ENCODE results near the gene SEC23B.

DNA sequence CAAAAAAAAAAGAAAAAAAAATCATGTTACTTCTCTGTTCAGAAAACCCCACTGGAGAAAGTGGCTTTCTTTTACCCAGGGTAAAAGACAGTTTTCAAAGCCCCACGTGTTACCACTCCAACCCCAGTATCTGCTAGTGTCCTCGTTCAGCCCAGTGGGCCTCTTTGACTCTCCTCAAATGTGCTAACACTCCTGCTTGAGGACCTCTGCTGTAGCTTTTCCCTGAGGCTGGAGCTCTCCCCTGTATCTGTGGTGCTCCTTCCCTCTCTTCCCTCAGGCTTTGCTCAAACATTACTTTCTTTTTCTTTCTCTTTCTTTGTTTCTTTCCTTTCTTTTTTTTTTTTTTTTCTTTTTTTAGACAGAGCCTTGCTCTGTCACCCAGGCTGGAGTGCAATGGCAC is 15.3 kb downstream of the SEC23B start:
- TF ChIP-seq, protein P1, sequence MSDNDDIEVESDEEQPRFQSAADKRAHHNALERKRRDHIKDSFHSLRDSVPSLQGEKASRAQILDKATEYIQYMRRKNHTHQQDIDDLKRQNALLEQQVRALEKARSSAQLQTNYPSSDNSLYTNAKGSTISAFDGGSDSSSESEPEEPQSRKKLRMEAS (IDR thresholded peaks at IDR 0.05) = no peak
- TF ChIP-seq EZH2 (IDR thresholded peaks at IDR 0.05; ENCODE audit: low read depth, low read length, severe bottlenecking) (no peak), CREB1 (IDR thresholded peaks at IDR 0.05) (no peak), RNF2 (IDR thresholded peaks at IDR 0.05; ENCODE audit: borderline replicate concordance, low read depth, low read length, missing control alignments, poor library complexity, severe bottlenecking) (no peak), GTF2F1 (IDR thresholded peaks at IDR 0.05; ENCODE audit: borderline replicate concordance, low read depth, low read length) (no peak), SIX5 (IDR thresholded peaks at IDR 0.05; ENCODE audit: low read depth, low read length) (no peak), ASH2L (IDR thresholded peaks at IDR 0.05; ENCODE audit: low read length) (no peak), YY1 (IDR thresholded peaks at IDR 0.05; ENCODE audit: low read depth, low read length) (no peak)
- TF ChIP-seq, protein P2, sequence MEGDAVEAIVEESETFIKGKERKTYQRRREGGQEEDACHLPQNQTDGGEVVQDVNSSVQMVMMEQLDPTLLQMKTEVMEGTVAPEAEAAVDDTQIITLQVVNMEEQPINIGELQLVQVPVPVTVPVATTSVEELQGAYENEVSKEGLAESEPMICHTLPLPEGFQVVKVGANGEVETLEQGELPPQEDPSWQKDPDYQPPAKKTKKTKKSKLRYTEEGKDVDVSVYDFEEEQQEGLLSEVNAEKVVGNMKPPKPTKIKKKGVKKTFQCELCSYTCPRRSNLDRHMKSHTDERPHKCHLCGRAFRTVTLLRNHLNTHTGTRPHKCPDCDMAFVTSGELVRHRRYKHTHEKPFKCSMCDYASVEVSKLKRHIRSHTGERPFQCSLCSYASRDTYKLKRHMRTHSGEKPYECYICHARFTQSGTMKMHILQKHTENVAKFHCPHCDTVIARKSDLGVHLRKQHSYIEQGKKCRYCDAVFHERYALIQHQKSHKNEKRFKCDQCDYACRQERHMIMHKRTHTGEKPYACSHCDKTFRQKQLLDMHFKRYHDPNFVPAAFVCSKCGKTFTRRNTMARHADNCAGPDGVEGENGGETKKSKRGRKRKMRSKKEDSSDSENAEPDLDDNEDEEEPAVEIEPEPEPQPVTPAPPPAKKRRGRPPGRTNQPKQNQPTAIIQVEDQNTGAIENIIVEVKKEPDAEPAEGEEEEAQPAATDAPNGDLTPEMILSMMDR (IDR thresholded peaks at IDR 0.05; ENCODE audit: control extremely low read depth in 1 of 3, insufficient read depth in 1 of 3, low read depth in 1 of 3, low read length in 3 of 3) = no peak
- TF ChIP-seq, protein P3, sequence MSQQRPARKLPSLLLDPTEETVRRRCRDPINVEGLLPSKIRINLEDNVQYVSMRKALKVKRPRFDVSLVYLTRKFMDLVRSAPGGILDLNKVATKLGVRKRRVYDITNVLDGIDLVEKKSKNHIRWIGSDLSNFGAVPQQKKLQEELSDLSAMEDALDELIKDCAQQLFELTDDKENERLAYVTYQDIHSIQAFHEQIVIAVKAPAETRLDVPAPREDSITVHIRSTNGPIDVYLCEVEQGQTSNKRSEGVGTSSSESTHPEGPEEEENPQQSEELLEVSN (IDR thresholded peaks at IDR 0.05) = no peak
- TF ChIP-seq, protein P4, sequence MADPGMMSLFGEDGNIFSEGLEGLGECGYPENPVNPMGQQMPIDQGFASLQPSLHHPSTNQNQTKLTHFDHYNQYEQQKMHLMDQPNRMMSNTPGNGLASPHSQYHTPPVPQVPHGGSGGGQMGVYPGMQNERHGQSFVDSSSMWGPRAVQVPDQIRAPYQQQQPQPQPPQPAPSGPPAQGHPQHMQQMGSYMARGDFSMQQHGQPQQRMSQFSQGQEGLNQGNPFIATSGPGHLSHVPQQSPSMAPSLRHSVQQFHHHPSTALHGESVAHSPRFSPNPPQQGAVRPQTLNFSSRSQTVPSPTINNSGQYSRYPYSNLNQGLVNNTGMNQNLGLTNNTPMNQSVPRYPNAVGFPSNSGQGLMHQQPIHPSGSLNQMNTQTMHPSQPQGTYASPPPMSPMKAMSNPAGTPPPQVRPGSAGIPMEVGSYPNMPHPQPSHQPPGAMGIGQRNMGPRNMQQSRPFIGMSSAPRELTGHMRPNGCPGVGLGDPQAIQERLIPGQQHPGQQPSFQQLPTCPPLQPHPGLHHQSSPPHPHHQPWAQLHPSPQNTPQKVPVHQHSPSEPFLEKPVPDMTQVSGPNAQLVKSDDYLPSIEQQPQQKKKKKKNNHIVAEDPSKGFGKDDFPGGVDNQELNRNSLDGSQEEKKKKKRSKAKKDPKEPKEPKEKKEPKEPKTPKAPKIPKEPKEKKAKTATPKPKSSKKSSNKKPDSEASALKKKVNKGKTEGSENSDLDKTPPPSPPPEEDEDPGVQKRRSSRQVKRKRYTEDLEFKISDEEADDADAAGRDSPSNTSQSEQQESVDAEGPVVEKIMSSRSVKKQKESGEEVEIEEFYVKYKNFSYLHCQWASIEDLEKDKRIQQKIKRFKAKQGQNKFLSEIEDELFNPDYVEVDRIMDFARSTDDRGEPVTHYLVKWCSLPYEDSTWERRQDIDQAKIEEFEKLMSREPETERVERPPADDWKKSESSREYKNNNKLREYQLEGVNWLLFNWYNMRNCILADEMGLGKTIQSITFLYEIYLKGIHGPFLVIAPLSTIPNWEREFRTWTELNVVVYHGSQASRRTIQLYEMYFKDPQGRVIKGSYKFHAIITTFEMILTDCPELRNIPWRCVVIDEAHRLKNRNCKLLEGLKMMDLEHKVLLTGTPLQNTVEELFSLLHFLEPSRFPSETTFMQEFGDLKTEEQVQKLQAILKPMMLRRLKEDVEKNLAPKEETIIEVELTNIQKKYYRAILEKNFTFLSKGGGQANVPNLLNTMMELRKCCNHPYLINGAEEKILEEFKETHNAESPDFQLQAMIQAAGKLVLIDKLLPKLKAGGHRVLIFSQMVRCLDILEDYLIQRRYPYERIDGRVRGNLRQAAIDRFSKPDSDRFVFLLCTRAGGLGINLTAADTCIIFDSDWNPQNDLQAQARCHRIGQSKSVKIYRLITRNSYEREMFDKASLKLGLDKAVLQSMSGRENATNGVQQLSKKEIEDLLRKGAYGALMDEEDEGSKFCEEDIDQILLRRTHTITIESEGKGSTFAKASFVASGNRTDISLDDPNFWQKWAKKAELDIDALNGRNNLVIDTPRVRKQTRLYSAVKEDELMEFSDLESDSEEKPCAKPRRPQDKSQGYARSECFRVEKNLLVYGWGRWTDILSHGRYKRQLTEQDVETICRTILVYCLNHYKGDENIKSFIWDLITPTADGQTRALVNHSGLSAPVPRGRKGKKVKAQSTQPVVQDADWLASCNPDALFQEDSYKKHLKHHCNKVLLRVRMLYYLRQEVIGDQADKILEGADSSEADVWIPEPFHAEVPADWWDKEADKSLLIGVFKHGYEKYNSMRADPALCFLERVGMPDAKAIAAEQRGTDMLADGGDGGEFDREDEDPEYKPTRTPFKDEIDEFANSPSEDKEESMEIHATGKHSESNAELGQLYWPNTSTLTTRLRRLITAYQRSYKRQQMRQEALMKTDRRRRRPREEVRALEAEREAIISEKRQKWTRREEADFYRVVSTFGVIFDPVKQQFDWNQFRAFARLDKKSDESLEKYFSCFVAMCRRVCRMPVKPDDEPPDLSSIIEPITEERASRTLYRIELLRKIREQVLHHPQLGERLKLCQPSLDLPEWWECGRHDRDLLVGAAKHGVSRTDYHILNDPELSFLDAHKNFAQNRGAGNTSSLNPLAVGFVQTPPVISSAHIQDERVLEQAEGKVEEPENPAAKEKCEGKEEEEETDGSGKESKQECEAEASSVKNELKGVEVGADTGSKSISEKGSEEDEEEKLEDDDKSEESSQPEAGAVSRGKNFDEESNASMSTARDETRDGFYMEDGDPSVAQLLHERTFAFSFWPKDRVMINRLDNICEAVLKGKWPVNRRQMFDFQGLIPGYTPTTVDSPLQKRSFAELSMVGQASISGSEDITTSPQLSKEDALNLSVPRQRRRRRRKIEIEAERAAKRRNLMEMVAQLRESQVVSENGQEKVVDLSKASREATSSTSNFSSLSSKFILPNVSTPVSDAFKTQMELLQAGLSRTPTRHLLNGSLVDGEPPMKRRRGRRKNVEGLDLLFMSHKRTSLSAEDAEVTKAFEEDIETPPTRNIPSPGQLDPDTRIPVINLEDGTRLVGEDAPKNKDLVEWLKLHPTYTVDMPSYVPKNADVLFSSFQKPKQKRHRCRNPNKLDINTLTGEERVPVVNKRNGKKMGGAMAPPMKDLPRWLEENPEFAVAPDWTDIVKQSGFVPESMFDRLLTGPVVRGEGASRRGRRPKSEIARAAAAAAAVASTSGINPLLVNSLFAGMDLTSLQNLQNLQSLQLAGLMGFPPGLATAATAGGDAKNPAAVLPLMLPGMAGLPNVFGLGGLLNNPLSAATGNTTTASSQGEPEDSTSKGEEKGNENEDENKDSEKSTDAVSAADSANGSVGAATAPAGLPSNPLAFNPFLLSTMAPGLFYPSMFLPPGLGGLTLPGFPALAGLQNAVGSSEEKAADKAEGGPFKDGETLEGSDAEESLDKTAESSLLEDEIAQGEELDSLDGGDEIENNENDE (IDR thresholded peaks at IDR 0.05; ENCODE audit: insufficient replicate concordance, low read length) = no peak

All from H1 (cell line).